Stimulated activated CD8-positive, alpha-beta memory T cell treated with anti-CD3 and anti-CD28 coated beads, Interleukin-12 subunit alpha, Interleukin-12 subunit beta, amount 100 ng/mL, for 24 hours (primary cell): Measurements from ENCODE around the gene SPSB1.
"Not testable (repeated sequence)": the region's sequence is repeated elsewhere in the genome, so short reads cannot be mapped to it uniquely, and the experiment has no call there.

Experiments used
- DNase-seq: peaks from one replicate; pipeline ENCODE4 v3.0.0-alpha.2; 2020; ENCODE audit errors: extremely low read depth

The SPSB1 gene

GRCh38 chr1:9279172-9279840 is 13.4 kb upstream of the SPSB1 start:
- no peak for DNase-seq

- peak; percentile 45 for DNase-seq
Observed at GRCh38 chr1:9280015-9280860, 12.5 kb upstream of the SPSB1 start.

- DNase-seq = no peak
Observed at GRCh38 chr1:9281071-9281827, 11.4 kb upstream of the SPSB1 start.

GRCh38 chr1:9281908-9282695 is 10.6 kb upstream of the SPSB1 start:
- no peak for DNase-seq

DNA sequence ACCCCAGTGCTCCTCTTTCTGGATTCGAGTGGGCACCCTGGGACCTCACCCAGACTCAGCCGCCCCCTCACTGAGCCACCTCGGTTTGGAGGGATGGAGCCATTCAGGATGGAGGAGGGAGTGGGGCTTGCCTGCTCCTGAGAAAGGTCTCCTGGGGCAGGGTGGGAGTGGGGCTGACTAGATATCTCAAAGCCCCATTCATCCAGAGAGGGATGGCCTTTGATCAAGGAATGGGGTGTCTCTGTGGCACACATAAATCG is 10.1 kb upstream of the SPSB1 start:
- no peak for DNase-seq

GRCh38 chr1:9284061-9284460 is 8.6 kb upstream of the SPSB1 start:
- no peak for DNase-seq

- no peak for DNase-seq
Observed at GRCh38 chr1:9286556-9286955, 6.1 kb upstream of the SPSB1 start.

DNA sequence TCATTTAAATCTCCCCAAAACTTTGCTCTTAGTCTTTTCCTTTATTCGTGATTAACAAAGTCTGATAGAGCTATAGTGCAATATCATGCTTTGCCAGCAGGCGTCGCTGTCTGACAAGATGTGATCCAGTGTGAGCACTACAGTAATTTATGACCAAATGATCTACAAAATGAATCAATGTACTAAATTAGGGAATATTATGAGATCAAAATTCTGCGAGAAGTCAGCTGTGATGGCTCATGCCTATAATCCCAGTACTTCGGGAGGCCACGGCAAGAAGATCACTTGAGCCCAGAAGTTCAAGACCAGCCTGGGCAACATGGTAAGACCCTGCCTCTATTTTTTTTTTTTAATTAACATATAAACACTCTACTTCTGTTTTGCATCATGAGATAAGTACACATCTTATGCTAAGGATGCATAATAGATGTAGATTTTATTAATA is 3.6 kb upstream of the SPSB1 start:
- DNase-seq = peak; percentile 56

DNA sequence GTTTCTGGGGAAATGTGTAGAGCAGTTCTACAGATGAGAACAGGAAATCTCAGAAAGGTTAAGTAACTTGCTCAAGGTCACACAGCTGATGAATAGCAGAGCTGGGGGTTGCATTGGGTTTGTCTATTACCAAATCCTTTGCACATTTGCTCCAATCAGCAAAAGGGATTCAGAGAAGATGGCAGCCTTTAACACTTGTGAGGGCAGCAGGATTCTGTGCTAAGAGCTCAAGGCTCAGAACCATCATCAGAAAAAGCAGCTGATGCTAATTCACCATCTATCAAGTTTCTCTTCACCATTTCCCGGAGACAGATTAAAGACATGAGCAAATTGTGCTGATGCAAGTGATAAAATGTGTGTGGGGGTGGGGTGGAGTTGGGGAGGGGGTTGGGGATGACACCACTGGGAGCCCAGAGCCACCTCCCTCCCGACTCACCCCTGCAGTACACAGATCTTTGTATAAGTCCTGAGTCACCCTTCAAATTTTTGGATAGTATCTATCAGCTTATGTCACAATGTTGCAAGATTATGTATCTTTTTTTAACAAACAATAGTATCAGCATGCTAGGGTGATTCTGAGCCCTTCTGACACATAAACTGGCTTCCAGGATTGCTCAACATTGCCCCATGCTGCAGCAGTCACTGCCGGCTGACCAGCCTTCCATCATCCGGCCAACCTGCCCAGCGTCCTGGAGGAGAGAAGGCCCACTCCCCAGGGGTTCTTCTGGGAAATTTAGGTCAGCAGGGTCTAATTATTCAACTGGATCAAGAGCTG is 2.8 kb upstream of the SPSB1 start:
- DNase-seq = no peak

DNA sequence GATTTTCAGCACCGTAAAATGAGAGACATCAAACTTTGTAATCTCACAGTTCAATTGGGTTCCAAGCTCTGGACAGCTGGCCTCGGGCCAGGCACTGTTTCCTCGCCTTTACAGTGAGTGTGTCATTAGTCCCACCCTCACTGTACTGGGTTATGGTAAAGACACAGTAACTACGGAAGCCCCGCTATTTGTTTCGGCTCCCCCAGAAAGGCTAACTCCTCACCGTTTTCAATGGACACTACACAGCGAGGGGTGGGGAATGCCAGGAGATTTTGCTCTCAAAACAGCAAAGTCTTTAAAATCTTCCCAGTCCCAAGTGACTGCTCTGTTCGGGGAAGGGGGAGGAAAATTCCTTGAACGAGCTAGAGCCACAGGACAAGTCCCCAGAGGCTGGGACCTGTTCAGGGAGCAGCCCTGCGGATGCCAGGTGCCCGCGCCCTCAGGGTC is 757 bp upstream of the SPSB1 start:
- no peak for DNase-seq

- no peak for DNase-seq
Observed at GRCh38 chr1:9293241-9293532, 493 bp downstream of the SPSB1 start.

DNA sequence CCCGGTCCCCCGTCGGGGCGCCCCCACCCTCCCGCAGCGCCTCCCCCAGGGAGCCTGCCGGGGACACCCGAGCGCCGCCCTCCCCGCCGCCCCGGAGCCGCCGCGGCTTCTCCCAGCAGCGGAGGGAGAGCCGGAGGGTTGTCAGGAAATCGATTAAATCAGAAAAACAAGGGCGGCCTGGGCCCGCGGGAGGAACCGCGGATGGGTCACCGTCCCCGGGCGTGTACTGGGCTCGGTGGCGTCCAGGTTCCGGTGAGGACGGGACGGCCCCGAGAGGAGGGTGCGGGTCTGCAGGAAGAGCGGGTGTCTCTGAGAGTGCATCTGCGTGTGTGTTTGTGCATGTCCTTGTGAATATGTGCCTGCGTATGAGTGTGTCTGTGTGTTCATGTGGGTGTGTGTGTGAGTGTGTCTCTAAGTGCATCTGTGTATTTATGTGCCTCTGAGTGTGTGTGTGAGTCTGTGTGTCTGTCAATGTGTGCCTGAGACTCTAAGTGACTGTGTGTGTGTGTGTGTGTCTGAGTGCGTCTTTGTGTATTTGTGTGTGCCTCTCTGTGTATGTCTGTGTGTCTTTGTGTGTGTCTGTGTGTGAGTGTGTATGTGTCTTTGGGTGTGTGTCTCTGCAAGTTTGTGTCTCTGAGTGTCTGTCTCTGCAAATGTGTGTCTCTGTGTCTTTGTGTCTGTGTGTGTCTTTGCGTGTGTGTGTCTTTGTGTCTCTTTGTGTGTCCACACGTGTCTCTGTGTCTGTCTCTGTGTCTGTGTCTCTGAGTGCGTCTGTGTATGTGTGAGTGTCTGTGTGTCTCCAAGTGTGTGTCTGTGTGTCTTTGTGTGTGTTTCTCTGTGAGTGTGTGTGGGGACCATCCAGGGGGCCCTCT is 1.1 kb downstream of the SPSB1 start:
- DNase-seq = no peak

DNA sequence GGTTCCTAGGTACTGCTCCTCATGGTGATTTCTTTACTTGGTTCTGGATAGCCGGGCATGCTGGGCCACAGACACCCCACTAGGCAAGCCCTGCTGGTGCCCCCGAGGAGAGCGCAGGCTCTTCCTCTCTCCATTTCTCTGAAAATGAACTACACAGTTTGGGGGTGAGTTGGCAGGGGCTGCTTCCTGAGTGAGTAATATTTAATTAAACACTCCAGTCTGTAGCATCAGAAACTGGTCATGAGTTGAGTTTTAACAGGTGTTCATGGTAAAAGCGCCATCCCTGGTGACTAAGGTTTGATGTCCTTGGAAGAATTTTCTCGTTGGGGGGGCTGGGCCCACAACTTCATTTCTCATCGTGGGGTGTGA is 1.7 kb downstream of the SPSB1 start:
- DNase-seq = no peak

DNA sequence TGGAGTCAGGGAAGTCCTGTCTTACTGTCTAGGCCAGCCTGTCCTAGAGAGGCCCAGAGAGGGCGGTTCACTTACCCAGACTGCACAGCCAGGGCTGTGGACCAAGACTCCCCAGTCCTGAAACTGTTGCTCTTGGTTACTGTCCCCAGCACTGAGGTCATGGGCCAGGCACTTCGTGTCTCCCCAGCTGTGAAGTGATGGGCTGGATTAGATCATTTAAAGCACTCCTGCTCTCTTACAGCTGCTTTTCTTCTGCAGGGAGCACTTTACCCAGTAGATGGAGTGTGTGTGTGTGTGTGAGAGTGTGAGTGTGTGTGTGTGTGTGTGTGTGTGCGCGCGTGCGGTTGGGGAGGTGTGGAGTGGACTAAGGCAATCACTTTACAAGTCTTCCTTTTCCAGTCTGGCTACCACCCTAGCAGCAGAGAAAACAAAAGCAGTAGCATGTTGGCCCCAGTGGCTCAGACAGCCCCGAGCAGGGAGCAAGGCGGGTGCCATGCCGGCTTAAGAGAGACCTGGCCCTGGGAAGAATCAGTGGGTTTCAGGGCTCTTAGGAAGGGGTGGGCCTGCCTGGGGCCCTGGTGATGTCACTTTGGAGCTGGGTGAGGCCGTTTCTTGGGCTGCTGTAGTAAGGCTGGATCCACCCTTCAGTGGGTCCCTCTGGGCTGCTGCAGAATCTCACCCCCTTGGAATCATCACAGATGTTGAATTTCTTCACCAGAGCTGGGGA is 2.4 kb downstream of the SPSB1 start:
- no peak for DNase-seq

DNA sequence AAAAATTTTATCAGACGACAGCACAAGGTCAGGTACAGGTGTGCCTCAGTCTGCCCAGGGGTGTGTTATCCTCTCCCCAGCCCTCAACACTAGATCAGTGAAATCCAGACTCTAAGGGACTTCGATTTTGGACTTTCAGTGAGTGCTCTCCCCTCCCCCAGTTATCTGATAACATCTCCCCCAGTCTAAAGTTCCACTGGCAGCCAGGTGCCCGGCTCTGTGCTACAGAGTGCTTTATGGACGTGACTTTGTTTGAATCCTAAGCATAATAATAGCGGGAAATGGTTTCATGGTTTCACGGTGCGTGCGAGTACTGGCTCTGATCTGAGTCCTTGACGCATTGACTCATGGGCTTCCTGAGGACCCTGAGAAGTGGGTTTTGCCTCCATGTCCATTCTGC is 3.2 kb downstream of the SPSB1 start:
- no peak for DNase-seq

DNA sequence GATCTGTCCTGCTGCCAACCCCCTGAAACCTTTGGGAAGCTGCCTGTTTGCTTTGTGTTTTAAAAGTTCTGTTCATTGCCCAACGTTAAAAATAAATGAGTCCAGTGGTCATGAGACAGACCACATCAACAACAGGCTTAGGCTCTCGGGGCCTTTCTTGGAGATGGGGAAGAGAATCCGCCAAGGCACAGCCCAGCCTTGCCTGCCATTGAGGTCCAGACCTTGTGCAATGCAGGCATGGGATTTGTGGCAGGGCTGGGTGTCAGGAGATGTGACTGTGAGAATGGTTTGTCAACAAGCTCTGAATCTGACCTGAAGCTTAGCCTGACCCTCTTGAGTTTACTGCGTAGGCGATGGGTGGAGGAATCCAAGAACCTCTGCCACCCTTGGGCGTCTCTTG is 4.2 kb downstream of the SPSB1 start:
- DNase-seq = no peak

GRCh38 chr1:9297831-9298230 is 5.1 kb downstream of the SPSB1 start:
- DNase-seq = no peak

- DNase-seq = no peak
Observed at GRCh38 chr1:9298282-9298681, 5.6 kb downstream of the SPSB1 start.

DNA sequence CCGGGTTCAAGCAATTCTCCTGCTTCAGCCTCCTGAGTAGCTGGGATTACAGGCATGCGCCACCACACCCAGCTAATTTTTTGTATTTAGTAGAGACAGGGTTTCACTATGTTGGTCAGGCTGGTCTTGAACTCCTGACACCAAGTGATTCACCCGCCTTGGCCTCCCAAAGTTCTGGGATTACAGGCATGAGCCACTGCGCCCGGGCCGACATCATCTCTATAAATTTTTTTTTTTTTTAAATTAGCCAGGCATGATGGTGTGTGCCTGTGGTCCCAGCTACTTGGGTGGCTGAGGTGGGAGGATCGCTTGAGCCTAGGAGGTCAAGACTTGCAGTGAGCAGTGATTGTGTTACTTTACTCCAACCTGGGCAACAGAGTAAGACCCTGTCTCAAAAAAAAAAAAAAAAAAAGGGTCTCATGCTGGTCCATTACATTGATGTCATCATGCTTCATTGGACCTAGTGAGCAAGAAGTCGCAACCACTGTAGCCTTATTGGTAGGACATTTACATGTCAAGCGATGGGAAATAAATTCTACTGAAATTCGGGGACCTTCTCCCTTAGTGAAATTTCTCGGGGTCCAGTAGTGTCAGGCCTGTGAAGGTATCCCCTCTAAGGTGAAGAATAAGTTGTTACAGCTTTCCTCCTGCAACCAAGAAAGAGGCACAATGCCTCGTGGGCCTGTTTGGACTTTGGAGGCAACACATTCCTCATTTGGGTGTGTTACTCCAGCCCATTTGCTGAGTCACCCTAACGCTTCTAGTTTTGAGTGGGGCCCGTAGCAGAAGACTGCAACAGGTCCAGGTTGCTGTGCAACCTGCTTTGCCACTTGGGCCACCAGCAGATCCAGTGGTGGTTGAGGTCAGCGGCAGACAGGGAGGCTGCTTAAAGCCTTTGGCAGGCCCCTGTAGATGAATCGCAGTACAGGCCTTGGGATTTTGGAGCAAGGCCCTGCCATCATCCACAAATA is 7.2 kb downstream of the SPSB1 start:
- DNase-seq = not testable (repeated sequence)
